ENCODE measurements around the gene CCDC182. TPM values are rescaled to one million over a fixed set of nuclear protein-coding genes. Genes with fewer than 3 reads are reported as not detected.

CCDC182 gene
- polyA plus RNA-seq, 1 experiment: not detected

GRCh38 chr17:57704448-57704847, 40.7 kb downstream of the CCDC182 start:
- H3K9me3 ChIP-seq (ENCODE audit: control insufficient read depth, insufficient read depth, low read length): no peaks in the 10 kb centered on the region
- ChIA-PET POLR2A (no interaction called here), CTCF (no interaction called here)
- no peak for TF ChIP-seq CTCF (IDR thresholded peaks at IDR 0.05; ENCODE audit: low read depth, low read length)
- H3K27ac ChIP-seq (ENCODE audit: low read depth, low read length): no peak overlapping the region
- peaks cover 34% of the 10 kb centered on the region for H3K27me3 ChIP-seq (ENCODE audit: control insufficient read depth, insufficient read depth, low read length)
- DNase-seq (ENCODE audit: low read depth, low spot score): no peak
- no peak overlapping the region for H3K4me3 ChIP-seq (ENCODE audit: low read depth, low read length)

GRCh38 chr17:57703273-57703672, 41.8 kb downstream of the CCDC182 start:
- DNase-seq (ENCODE audit: low read depth, low spot score): no peak
- POLR2A ChIA-PET: no interaction called here
- Histone ChIP-seq H3K9me3 (ENCODE audit: control insufficient read depth, insufficient read depth, low read length) (no peaks in the 10 kb centered on the region), H3K27ac (ENCODE audit: low read depth, low read length) (no peak overlapping the region), H3K4me3 (ENCODE audit: low read depth, low read length) (no peak overlapping the region), H3K27me3 (ENCODE audit: control insufficient read depth, insufficient read depth, low read length) (peaks cover 38% of the 10 kb centered on the region)
- no peak for TF ChIP-seq CTCF (IDR thresholded peaks at IDR 0.05; ENCODE audit: low read depth, low read length)
- CTCF ChIA-PET: no interaction called here

GRCh38 chr17:57701124-57701523, 44.0 kb downstream of the CCDC182 start:
- H3K4me3 ChIP-seq (ENCODE audit: low read depth, low read length): no peak overlapping the region
- no peak overlapping the region for H3K27ac ChIP-seq (ENCODE audit: low read depth, low read length)
- H3K27me3 ChIP-seq (ENCODE audit: control insufficient read depth, insufficient read depth, low read length): peaks cover 27% of the 10 kb centered on the region
- DNase-seq (ENCODE audit: low read depth, low spot score): no peak
- ChIA-PET CTCF (no interaction called here), POLR2A (no interaction called here)
- H3K9me3 ChIP-seq (ENCODE audit: control insufficient read depth, insufficient read depth, low read length): no peaks in the 10 kb centered on the region
- TF ChIP-seq CTCF (IDR thresholded peaks at IDR 0.05; ENCODE audit: low read depth, low read length): no peak

DNA sequence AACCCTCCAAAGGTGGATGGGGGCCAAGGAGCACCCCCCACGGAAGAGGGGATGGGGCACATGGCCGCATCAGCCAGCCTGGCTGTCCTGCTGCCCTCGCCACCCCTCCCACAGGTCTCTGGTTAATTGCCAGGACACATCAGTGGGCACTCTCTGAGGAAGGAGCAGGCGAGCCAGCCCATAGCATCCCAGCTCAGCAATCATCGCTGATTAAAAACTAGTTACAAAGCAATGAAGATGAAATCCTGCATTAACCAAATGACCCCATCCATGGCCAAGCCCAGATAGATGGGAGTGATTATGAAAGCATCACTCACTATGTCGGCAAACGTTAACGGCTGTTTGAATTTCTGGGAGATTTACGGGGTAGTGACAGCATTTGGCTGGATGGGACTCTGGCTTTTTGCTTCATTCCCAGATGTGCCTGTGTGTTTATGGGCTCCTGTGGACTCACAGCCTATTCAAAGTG, 45.3 kb downstream of the CCDC182 start:
- DNase-seq (ENCODE audit: low read depth, low spot score): no peak
- H3K4me3 ChIP-seq (ENCODE audit: low read depth, low read length): no peak overlapping the region
- H3K9me3 ChIP-seq (ENCODE audit: control insufficient read depth, insufficient read depth, low read length): no peaks in the 10 kb centered on the region
- peaks cover 25% of the 10 kb centered on the region for H3K27me3 ChIP-seq (ENCODE audit: control insufficient read depth, insufficient read depth, low read length)
- no peak overlapping the region for H3K27ac ChIP-seq (ENCODE audit: low read depth, low read length)
- TF ChIP-seq CTCF (IDR thresholded peaks at IDR 0.05; ENCODE audit: low read depth, low read length): no peak
- POLR2A ChIA-PET: no interaction called here
- CTCF ChIA-PET: no interaction called here

GRCh38 chr17:57697891-57698711, 47.0 kb downstream of the CCDC182 start:
- H3K4me3 ChIP-seq (ENCODE audit: low read depth, low read length): no peak overlapping the region
- H3K27ac ChIP-seq (ENCODE audit: low read depth, low read length): no peak overlapping the region
- CTCF ChIA-PET: no interaction called here
- H3K9me3 ChIP-seq (ENCODE audit: control insufficient read depth, insufficient read depth, low read length): no peaks in the 10 kb centered on the region
- POLR2A ChIA-PET: no interaction called here
- no peak for TF ChIP-seq CTCF (IDR thresholded peaks at IDR 0.05; ENCODE audit: low read depth, low read length)
- DNase-seq (ENCODE audit: low read depth, low spot score): no peak
- peaks cover 27% of the 10 kb centered on the region for H3K27me3 ChIP-seq (ENCODE audit: control insufficient read depth, insufficient read depth, low read length)

Measured in AG04450 (cell line).